HFFc6 (cell line): ENCODE data around the gene NLGN4Y. TPM values are rescaled to one million over a fixed set of nuclear protein-coding genes. Genes with fewer than 3 reads are reported as not detected.

Experiments used
- DNase-seq: peaks from one replicate; pipeline ENCODE4 v3.0.0-alpha.2; 2018
- H3K27ac Mint-ChIP-seq: 2 replicates; pipeline ENCODE4 v1.8.0; 2020; ENCODE audit warnings: mild to moderate bottlenecking, mixed read lengths
- H3K27me3 Mint-ChIP-seq: 2 replicates; pipeline ENCODE4 v1.8.0; 2021; ENCODE audit warnings: mild to moderate bottlenecking, moderate library complexity, mixed read lengths; ENCODE audit not compliant: insufficient read depth
- H3K36me3 Mint-ChIP-seq: 2 replicates; pipeline ENCODE4 v1.8.0; 2021; ENCODE audit warnings: low read depth, mixed read lengths
- H3K4me1 Mint-ChIP-seq: 2 replicates; pipeline ENCODE4 v1.8.0; 2020; ENCODE audit warnings: low read depth, mixed read lengths
- H3K4me3 Mint-ChIP-seq: 2 replicates; pipeline ENCODE4 v1.8.0; 2020; ENCODE audit warnings: mild to moderate bottlenecking, moderate library complexity, mixed read lengths
- H3K9me3 Mint-ChIP-seq: 2 replicates; pipeline ENCODE4 v1.8.0; 2020; ENCODE audit warnings: mild to moderate bottlenecking, mixed read lengths
- CTCF ChIP-seq: fragments of 200-600 bp; sonication (generic); IDR thresholded peaks from 2 replicates; pipeline ENCODE4 v1.5.0; 2021; ENCODE audit warnings: antibody characterized with exemption, mild to moderate bottlenecking
- long read RNA-seq: library from polyadenylated mRNA; unstranded; transcript quantifications from one replicate; pipeline ENCODE4 v2.0.0, GENCODE V29; 2019
- total RNA-seq, 6 experiments: library from RNA; stranded (reverse); fragmentation: NEBNext Ultra II Directional; extraction: Animal tissue kit (Norgen Biotek cat#: 25700); gene quantifications; 2 replicates in 1 of 6; 3 replicates in 5 of 6; pipeline ENCODE4 v1.2.3, GENCODE V29; 2021

NLGN4Y gene
- total RNA-seq, result 10 to 100 TPM; 12.5 to 19.2 (median 16.5) TPM
- long read RNA-seq, partial matches to known transcripts, result 1 of 10 reads
- long read RNA-seq, other reads (novel, unspliced or antisense), result 9 of 10 reads

- H3K4me3 Mint-ChIP-seq, result peak within 1 kb of the TSS; percentile 94
- peak within 1 kb of the TSS; percentile 91 for H3K27ac Mint-ChIP-seq
- DNase-seq, result no peak
Measured at GRCh38 chrY:14524272-14525231, at the start of gene NLGN4Y. TSS of gene NLGN4Y (plus strand) at chrY:14524529. CDS start at chrY:14622120, 97,591 bp downstream.

GRCh38 chrY:14485935-14486334, 38.4 kb upstream of the NLGN4Y start:
- no peaks in the 10 kb centered on the region; the same call in 1 of the 2 replicates for H3K9me3 Mint-ChIP-seq
- TF ChIP-seq CTCF, result no peak
- H3K4me1 Mint-ChIP-seq, result no peaks in the 10 kb centered on the region
- no peak overlapping the region for H3K4me3 Mint-ChIP-seq
- DNase-seq, result no peak
- H3K27ac Mint-ChIP-seq, result no peak overlapping the region
- H3K36me3 Mint-ChIP-seq, result no peaks in the 10 kb centered on the region
- H3K27me3 Mint-ChIP-seq, result peaks cover 3% of the 10 kb centered on the region; the same call in 1 of the 2 replicates

More at GRCh38 chrY:14524272-14525231, at the start of gene NLGN4Y:
- H3K36me3 Mint-ChIP-seq, result no peaks in the 10 kb centered on the region
- peaks cover 3% of the 10 kb centered on the region; the same call in 1 of the 2 replicates for H3K27me3 Mint-ChIP-seq
- H3K4me1 Mint-ChIP-seq, result peaks cover 32% of the 10 kb centered on the region
- TF ChIP-seq CTCF, result no peak; the same call in 1 of the 2 replicates
- no peaks in the 10 kb centered on the region for H3K9me3 Mint-ChIP-seq

- H3K27ac Mint-ChIP-seq, result no peak overlapping the region
- no peaks in the 10 kb centered on the region for H3K36me3 Mint-ChIP-seq
Measured at GRCh38 chrY:14490226-14490625, 34.1 kb upstream of the NLGN4Y start.

GRCh38 chrY:14498071-14498470, 26.3 kb upstream of the NLGN4Y start:
- H3K4me1 Mint-ChIP-seq, result no peaks in the 10 kb centered on the region
- H3K27me3 Mint-ChIP-seq, result no peaks in the 10 kb centered on the region; the same call in 1 of the 2 replicates
- TF ChIP-seq CTCF, result no peak
- DNase-seq, result no peak
- H3K27ac Mint-ChIP-seq, result no peak overlapping the region
- H3K9me3 Mint-ChIP-seq, result no peaks in the 10 kb centered on the region
- H3K4me3 Mint-ChIP-seq, result no peak overlapping the region
- H3K36me3 Mint-ChIP-seq, result no peaks in the 10 kb centered on the region

More at GRCh38 chrY:14490226-14490625, 34.1 kb upstream of the NLGN4Y start:
- H3K9me3 Mint-ChIP-seq, result no peaks in the 10 kb centered on the region; the same call in 1 of the 2 replicates
- DNase-seq, result no peak
- H3K27me3 Mint-ChIP-seq, result peaks cover 3% of the 10 kb centered on the region
- no peak overlapping the region for H3K4me3 Mint-ChIP-seq
- no peaks in the 10 kb centered on the region for H3K4me1 Mint-ChIP-seq
- no peak for TF ChIP-seq CTCF

DNA sequence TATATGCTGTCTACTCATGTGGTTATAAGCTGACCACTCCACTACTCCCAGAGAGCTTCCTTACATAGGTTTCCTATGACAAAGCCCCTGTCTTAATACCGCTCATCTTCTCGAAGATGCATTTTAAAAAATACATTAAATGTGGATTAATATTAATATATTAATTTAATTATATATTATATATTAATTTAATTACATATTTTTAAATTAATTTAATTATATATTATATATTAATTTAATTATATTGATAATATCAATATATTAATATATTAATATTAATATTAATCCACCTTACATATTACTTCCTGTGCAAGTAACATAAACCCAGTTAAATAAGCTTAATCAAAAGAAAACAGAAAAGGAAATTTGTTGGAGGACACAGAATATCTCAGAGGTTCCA, 19.7 kb upstream of the NLGN4Y start:
- H3K4me3 Mint-ChIP-seq, result no peak overlapping the region
- H3K27me3 Mint-ChIP-seq, result peaks cover 4% of the 10 kb centered on the region
- H3K9me3 Mint-ChIP-seq, result no peaks in the 10 kb centered on the region
- no peak overlapping the region for H3K27ac Mint-ChIP-seq
- no peak for DNase-seq
- H3K36me3 Mint-ChIP-seq, result no peaks in the 10 kb centered on the region
- no peaks in the 10 kb centered on the region for H3K4me1 Mint-ChIP-seq
- TF ChIP-seq CTCF, result no peak
